GM19193 (cell line): ENCODE data around the gene CCDC12.

Experiments used
- POLR2A ChIP-seq: IDR thresholded peaks from 4 replicates; pipeline ENCODE4 v1.6.1; 2011; ENCODE audit not compliant: insufficient read depth, insufficient read length; ENCODE audit errors: extremely low read depth

Gene CCDC12

DNA sequence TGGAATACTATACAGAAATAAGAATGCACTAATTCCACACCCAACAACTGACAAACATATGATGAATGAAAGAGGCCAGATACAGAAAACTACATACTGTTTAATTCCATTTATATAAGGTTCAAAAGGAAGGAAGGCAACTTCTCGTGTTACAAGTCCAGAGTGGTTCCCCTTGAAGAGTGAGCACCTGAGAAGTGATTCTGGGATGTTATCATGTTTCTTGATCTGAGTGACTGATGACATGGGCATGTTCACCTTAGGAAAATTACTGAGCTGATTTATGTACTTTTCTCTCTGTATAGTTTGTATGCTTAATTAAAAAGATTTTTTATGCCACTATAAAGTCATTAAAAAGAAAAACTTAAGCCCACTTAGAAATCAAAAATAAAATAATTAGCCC is 13.6 kb downstream of the CCDC12 start:
- TF ChIP-seq POLR2A = no peak

GRCh38 chr3:46962427-46962826 is 14.1 kb downstream of the CCDC12 start:
- TF ChIP-seq POLR2A = no peak

GRCh38 chr3:46960835-46961234 is 15.7 kb downstream of the CCDC12 start:
- no peak for TF ChIP-seq POLR2A

GRCh38 chr3:46960081-46960701 is 16.4 kb downstream of the CCDC12 start:
- no peak for TF ChIP-seq POLR2A

- no peak for TF ChIP-seq POLR2A
Measured at GRCh38 chr3:46959161-46959511, 17.4 kb downstream of the CCDC12 start.

DNA sequence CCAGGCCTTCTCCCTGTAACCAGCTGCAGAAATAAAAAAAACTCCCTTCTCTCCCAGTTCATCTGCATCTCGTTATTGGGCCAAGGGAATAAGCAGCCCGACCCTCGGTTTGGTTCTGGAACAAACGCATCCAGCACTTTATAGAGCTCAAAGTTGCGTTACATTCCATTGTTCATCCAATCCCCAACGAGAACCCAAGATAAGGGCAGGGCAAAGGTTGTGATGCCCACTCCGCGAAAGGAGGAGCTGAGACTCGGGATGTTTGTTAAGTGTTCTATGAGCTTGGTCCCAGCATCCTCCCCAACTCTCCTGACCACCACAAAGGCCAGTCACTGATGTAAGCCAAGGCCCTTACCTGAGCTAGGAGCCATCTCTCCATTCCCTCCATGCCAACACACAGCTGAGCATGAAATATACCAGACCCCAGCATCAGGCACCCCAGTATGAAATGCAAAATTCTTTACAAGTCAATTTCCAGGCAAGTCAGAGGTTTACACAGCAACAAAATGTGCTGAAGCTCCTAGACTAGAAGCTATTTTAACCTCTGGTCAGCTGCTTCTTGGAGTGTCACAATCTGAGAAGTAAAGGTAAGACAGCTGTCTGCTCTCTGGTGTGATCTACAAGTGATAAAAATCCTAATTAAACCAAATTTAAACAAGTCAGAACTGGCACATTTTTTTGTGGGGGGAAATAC is 17.9 kb downstream of the CCDC12 start:
- TF ChIP-seq POLR2A = no peak

DNA sequence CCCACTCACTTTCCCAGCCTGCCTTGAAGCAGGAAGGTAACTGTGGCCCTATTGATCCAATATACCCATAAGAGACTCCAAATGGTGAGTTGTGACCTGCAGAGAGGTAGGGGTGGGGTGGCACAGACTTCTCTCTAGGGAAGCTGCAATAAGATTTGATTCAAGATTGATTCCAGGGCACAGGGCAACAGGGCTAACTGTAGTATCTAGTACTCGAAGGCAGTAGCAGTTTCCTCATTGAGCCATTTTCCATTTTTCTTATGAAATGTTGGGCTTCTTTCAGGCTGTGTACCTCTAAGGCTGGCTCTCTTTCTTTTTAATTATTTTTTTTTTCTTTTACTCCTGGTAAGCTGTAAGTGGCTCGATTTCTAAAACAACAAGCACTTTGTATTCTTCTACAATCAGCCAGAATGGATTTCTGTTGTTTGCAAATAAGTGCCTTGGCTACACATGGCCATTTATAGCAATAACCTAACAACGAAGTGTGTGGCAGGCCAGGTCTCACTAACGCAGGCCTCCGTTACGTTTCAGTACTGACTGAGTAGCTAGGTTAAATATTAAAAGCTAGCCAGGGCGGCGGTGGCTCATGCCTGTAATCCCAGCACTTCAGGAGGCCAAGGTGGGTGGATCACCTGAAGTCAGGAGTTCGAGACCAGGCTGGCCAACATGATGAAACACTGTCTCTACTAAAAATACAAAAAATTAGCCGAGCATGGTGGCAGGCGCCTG is 19.3 kb downstream of the CCDC12 start:
- no peak for TF ChIP-seq POLR2A

GRCh38 chr3:46955801-46956259 is 20.7 kb downstream of the CCDC12 start:
- no peak for TF ChIP-seq POLR2A

GRCh38 chr3:46955157-46955556 is 21.4 kb downstream of the CCDC12 start:
- no peak for TF ChIP-seq POLR2A

DNA sequence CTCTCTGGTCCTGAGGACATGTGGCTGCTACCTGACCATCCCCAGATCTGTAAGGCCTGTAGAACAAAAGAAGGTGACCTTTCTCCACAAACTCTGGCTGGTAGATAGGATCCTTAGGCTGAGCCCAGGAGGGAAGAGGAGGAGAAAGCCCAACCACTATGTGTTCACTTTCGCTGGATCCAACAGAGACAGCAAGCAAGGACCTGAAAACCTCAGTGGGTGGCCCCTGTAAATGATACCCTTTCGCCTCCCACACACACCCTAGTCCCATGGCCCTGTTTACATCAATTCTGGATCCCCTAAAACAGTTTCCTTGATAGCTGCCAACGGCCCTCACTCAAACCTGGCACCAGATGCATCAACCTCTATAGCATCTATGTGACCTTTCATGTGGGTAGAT is 22.4 kb downstream of the CCDC12 start:
- TF ChIP-seq POLR2A = no peak

DNA sequence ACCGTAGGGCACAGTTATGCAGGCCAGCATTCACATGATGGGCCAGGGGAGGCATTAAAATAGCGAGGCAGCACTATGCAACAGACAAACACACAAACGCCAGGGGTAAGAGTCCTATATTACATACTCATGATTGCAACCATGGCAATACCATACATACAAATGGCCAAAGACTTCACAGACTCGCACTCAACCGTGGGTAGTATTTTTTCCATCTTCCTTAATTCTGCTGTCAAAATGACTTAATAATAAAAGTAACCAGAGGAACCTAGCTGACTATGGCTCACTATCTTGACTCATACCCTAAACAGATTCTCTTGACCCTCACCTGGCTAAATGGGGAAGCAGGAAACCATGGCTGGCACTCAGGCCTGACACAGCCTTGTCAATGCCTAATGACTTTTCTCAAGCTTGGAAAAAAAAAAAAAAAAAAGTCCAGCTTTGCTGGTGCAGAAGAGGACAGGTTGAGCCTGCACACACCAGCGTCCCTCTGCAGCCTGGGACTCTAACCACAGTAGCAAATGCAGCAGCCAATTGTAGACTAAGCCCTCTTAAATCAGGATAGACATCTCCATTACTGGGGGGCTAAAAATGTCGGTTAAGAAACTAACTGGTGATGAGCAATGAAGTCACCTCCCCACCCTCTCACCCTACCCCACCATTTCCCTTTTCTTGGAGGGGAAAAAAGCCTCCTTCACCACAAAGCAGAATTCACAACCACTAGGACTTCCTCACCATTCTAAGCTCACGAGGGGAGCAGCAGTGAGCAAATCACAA is 23.1 kb downstream of the CCDC12 start:
- TF ChIP-seq POLR2A = no peak

DNA sequence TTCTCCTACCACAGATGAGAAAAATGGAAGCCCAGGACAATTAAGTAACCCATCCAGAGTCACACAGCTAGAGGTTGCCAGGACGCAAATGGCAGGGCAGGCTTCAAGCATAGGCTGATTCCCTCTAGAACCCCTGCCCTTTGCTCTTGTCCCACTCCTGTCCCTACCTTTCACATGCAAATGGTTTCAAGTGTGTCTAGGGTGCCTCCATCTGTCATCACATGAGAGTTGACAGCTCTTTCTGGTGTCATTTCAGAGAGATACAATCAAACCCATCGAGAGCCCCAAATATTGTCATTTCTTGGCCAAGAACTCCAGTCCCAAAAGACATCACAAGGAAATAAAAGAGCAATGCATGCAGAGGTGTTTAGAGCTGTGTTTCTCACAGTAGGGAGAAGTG is 23.7 kb downstream of the CCDC12 start:
- TF ChIP-seq POLR2A = no peak

- TF ChIP-seq POLR2A = no peak
Measured at GRCh38 chr3:46950650-46951241, 25.8 kb downstream of the CCDC12 start.

- TF ChIP-seq POLR2A = no peak
Measured at GRCh38 chr3:46950177-46950576, 26.4 kb downstream of the CCDC12 start.
